Tibial artery (tissue), 4 donors: ENCODE results near the gene RPGRIP1L.
"Not testable (repeated sequence)": the region's sequence is repeated elsewhere in the genome, so short reads cannot be mapped to it uniquely, and the experiment has no call there.

Source experiments
- DNase-seq, 2 donors: peaks; one replicate each; pipeline ENCODE4 v3.0.0-alpha.2; 2019
- H3K27ac ChIP-seq, 2 donors: fragments of 200-600 bp; sonication (generic) in 1 of 2; 1 replicate in 1 of 2; 2 replicates in 1 of 2; pipeline ENCODE4 v1.5.1; 2018 to 2019; ENCODE audit warnings: mild to moderate bottlenecking in 1 of 2
- H3K27me3 ChIP-seq, 2 donors: fragments of 200-600 bp; sonication (generic) in 1 of 2; one replicate each; pipeline versions ENCODE4 v1.5.1 to v1.6.0; 2016 to 2019
- H3K36me3 ChIP-seq, 3 donors: fragments of 200-600 bp; sonication (generic) in 2 of 3; one replicate each; pipeline ENCODE4 v1.5.1; 2016 to 2019; ENCODE audit warnings: mild to moderate bottlenecking in 2 of 3
- H3K4me1 ChIP-seq, 4 donors: fragments of 200-600 bp; sonication (generic) in 2 of 4; 1 replicate in 3 of 4; 2 replicates in 1 of 4; pipeline ENCODE4 v1.5.1; 2016 to 2019
- H3K4me3 ChIP-seq, 2 donors: fragments of 200-600 bp; sonication (generic) in 1 of 2; 1 replicate in 1 of 2; 2 replicates in 1 of 2; pipeline ENCODE4 v1.5.1; 2018 to 2019; ENCODE audit warnings: mild to moderate bottlenecking in 2 of 2
- H3K9me3 ChIP-seq, 3 donors: fragments of 200-600 bp; sonication (generic) in 1 of 3; one replicate each; pipeline ENCODE4 v1.5.1; 2016 to 2019
- CTCF ChIP-seq, 2 experiments: fragments of 200-600 bp in 1 of 2; fragments of 450-650 bp in 1 of 2; IDR thresholded peaks; one replicate each; pipeline ENCODE4 v1.5.1; 2017 to 2019; ENCODE audit warnings: antibody characterized with exemption in 2 of 2, mild to moderate bottlenecking in 1 of 2, moderate library complexity in 1 of 2
- intact Hi-C: fragments of 100-400 bp; cut with DNase I; formaldehyde crosslinking; loops from one replicate; pipeline ENCODE4 v1.15.0; 2023; ENCODE audit warnings: low total_unique reads

RPGRIP1L gene

GRCh38 chr16:53711390-53711789 lies 7.7 kb upstream of the RPGRIP1L start:
- no peak for DNase-seq
- no peaks in the 10 kb centered on the region for H3K27me3 ChIP-seq
- H3K4me3 ChIP-seq = no peak overlapping the region
- no peak for TF ChIP-seq CTCF (IDR thresholded peaks at IDR 0.05)
- no peaks in the 10 kb centered on the region for H3K36me3 ChIP-seq
- H3K27ac ChIP-seq = no peak overlapping the region
- intact Hi-C loops = no loop called here
- no peaks in the 10 kb centered on the region for H3K9me3 ChIP-seq
- H3K4me1 ChIP-seq = peaks cover 0 to 55% (median 7%) of the 10 kb centered on the region in 4 donors

- no peak overlapping the region for H3K4me3 ChIP-seq
- no peak for DNase-seq
- H3K4me1 ChIP-seq = peaks cover 0 to 49% (median 12%) of the 10 kb centered on the region in 4 donors
- H3K9me3 ChIP-seq = no peaks in the 10 kb centered on the region
- no peaks in the 10 kb centered on the region for H3K36me3 ChIP-seq
- no peak for TF ChIP-seq CTCF (IDR thresholded peaks at IDR 0.05)
- no peaks in the 10 kb centered on the region for H3K27me3 ChIP-seq
- no peak overlapping the region for H3K27ac ChIP-seq
- intact Hi-C loops = no loop called here
These were observed 4.8 kb upstream of the RPGRIP1L start for GRCh38 chr16:53708490-53708889.

GRCh38 chr16:53707671-53708070 lies 4.0 kb upstream of the RPGRIP1L start:
- H3K9me3 ChIP-seq = no peaks in the 10 kb centered on the region
- TF ChIP-seq CTCF (IDR thresholded peaks at IDR 0.05) = no peak
- H3K27ac ChIP-seq = no peak overlapping the region
- H3K27me3 ChIP-seq = no peaks in the 10 kb centered on the region
- no peak overlapping the region for H3K4me3 ChIP-seq
- DNase-seq = no peak
- intact Hi-C loops = no loop called here
- peaks cover 0 to 44% (median 14%) of the 10 kb centered on the region in 4 donors for H3K4me1 ChIP-seq
- H3K36me3 ChIP-seq = no peaks in the 10 kb centered on the region

- peak overlapping the region; percentile 66 to 75 for H3K4me3 ChIP-seq
- H3K4me1 ChIP-seq = peaks cover 0 to 28% (median 14%) of the 10 kb centered on the region in 4 donors
- DNase-seq = no peak
- TF ChIP-seq CTCF (IDR thresholded peaks at IDR 0.05) = no peak
- H3K27ac ChIP-seq = peak overlapping the region; percentile 68 to 75
- intact Hi-C loops = no loop called here
- H3K27me3 ChIP-seq = no peaks in the 10 kb centered on the region
- no peaks in the 10 kb centered on the region for H3K36me3 ChIP-seq
- no peaks in the 10 kb centered on the region for H3K9me3 ChIP-seq
These were observed 770 bp upstream of the RPGRIP1L start for GRCh38 chr16:53704445-53704813.

- H3K36me3 ChIP-seq, H3K27me3 ChIP-seq, H3K4me1 ChIP-seq, H3K4me3 ChIP-seq, intact Hi-C loops, H3K27ac ChIP-seq, DNase-seq, H3K9me3 ChIP-seq: not testable (repeated sequence)
These were observed 5.4 kb downstream of the RPGRIP1L start for GRCh38 chr16:53698271-53698670.

GRCh38 chr16:53695070-53695469 lies 8.6 kb downstream of the RPGRIP1L start:
- Histone ChIP-seq H3K9me3 (no peaks in the 10 kb centered on the region), H3K27me3 (no peaks in the 10 kb centered on the region), H3K36me3 (peaks cover 0 to 9% (median 3%) of the 10 kb centered on the region in 3 donors), H3K27ac (no peak overlapping the region), H3K4me3 (no peak overlapping the region), H3K4me1 (no peaks in the 10 kb centered on the region)
- DNase-seq = no peak
- intact Hi-C loops = no loop called here
- TF ChIP-seq CTCF (IDR thresholded peaks at IDR 0.05) = no peak
